Bone marrow (tissue), 2 donors: ENCODE data around the gene CD99.

ENCODE experiments used
- DNase-seq, 2 donors: peaks; one replicate each; lab custom pipeline; 2025; lab: John Stamatoyannopoulos, UW

Gene CD99

GRCh38 chrX:2698604-2699003 is 7.5 kb downstream of the CD99 start:
- DNase-seq, result no peak

- no peak for DNase-seq
These were observed 8.9 kb downstream of the CD99 start for GRCh38 chrX:2699959-2700358.

- no peak for DNase-seq
These were observed 9.6 kb downstream of the CD99 start for GRCh38 chrX:2700405-2701320.

- no peak for DNase-seq
These were observed 10.5 kb downstream of the CD99 start for GRCh38 chrX:2701600-2701999.

- DNase-seq, result no peak
These were observed 12.9 kb downstream of the CD99 start for GRCh38 chrX:2703991-2704369.

- no peak for DNase-seq
These were observed 14.1 kb downstream of the CD99 start for GRCh38 chrX:2705046-2705832.

- DNase-seq, result no peak
These were observed 16.3 kb downstream of the CD99 start for GRCh38 chrX:2707334-2707760.

GRCh38 chrX:2708021-2708420 is 16.9 kb downstream of the CD99 start:
- no peak for DNase-seq

GRCh38 chrX:2708592-2709188 is 17.6 kb downstream of the CD99 start:
- DNase-seq, result no peak

GRCh38 chrX:2709556-2709955 is 18.5 kb downstream of the CD99 start:
- no peak for DNase-seq

GRCh38 chrX:2710041-2710840 is 19.1 kb downstream of the CD99 start:
- DNase-seq, result no peak

GRCh38 chrX:2711441-2711840 is 20.3 kb downstream of the CD99 start:
- DNase-seq, result no peak

- no peak for DNase-seq
These were observed 21.3 kb downstream of the CD99 start for GRCh38 chrX:2712428-2712827.

- DNase-seq, result no peak
These were observed 22.1 kb downstream of the CD99 start for GRCh38 chrX:2712890-2713840.

GRCh38 chrX:2714551-2714950 is 23.5 kb downstream of the CD99 start:
- DNase-seq, result no peak

- no peak for DNase-seq
These were observed 24.0 kb downstream of the CD99 start for GRCh38 chrX:2715066-2715600.

- no peak for DNase-seq
These were observed 26.2 kb downstream of the CD99 start for GRCh38 chrX:2717312-2717711.

- DNase-seq, result no peak
These were observed 27.7 kb downstream of the CD99 start for GRCh38 chrX:2718821-2719220.

- no peak for DNase-seq
These were observed 28.8 kb downstream of the CD99 start for GRCh38 chrX:2719774-2720447.
